HG02798 (cell line): ENCODE data around the gene CCRL2.
"Not testable (repeated sequence)": the region's sequence is repeated elsewhere in the genome, so short reads cannot be mapped to it uniquely, and the experiment has no call there.

Source experiments
- ATAC-seq: cut with Tn5 transposase; IDR thresholded peaks from one replicate; pipeline ENCODE4 v1.9.1; 2021; ENCODE audit warnings: mild to moderate bottlenecking; ENCODE audit not compliant: unreplicated experiment, poor library complexity

Gene CCRL2

GRCh38 chr3:46400000-46400734, 6.9 kb upstream of the CCRL2 start:
- no peak for ATAC-seq

DNA sequence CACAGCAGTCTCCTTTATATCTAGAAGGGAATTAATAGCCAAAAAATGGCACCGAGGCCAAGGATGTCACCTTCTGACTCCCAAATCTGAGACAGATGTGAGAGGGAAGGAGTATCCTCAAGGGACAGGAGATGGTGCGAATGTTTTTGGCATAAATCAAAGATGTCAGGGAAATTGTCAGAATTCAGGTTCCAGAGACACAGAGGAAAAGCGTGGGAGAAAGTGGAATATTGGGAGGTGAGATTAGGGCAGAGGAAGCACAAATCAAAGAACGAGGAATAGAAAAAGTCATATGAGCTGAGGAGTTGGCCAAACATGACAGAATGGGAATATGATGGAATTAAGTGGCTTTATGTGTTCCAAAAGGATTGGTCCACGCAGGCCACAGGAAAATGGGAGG, 6.2 kb upstream of the CCRL2 start:
- ATAC-seq: no peak

DNA sequence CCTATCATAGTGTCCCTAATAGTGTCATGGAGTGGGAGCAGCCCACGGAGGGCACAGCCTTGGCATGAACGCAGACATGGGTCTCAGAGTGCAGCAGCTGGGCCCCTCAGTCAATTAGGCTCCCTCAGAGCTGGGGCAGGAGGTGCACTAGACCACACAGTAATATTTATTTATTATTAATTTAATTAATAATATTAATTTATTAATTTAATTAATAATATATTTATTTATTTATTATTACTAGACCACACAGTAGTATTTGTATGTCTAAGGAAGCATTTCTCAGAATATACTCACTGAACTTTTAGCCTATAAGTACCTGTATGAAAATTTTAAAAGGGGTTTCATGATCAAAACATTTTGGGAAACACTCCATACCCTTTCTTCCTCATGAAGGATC, 5.5 kb upstream of the CCRL2 start:
- ATAC-seq: no peak

- not testable (repeated sequence) for ATAC-seq
Observed at GRCh38 chr3:46402902-46403301, 4.2 kb upstream of the CCRL2 start.

DNA sequence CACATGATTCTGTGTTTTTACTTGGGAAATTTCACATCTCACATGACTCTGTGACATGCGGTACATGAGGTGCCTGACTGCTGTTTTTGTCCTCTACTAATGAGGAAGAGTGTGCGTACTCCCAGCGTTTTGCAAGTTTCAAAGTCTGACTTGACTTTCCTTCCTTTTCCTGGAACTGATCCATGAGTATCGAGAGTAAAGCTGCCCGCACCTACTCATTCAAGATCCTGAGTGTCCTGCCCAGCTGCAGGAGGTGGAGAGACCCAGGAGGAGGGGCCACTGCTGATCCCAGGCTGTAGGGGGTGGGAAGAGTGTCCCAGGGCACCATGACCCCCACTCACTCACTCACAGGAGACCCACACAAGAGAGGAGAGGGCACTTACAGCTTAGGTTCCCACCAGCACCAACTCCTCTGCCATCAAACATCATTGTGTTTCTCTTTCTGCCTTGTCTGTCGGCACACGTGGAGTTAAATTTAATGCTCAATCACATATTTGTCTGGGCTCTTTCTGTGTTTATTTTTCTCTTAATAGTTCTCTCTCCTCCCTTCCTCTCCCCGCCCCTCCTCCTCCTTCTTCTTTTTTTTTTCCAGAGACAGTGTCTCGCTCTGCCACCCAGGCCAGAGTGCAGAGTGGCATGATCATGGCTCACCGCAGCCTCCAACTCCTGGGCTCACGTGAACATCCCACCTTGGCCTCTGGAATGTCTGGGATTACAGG, 1.6 kb upstream of the CCRL2 start:
- no peak for ATAC-seq

DNA sequence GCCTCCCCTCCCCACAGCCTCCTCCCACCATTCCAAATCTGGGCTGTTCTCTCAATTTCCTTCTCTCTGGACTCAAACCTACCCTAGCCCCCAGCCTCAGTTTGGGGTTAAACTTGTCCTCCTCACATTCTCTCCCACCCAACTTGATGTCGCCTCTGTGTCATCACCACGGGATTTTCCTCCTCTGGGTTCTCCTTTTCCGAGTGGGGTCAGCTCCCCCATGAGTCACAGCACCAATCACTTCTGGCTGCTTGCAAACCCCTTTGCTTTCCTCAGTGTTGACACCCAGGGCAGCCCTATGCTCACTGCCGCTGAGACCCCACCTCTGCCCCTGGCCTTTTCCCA, 644 bp upstream of the CCRL2 start:
- ATAC-seq: no peak

DNA sequence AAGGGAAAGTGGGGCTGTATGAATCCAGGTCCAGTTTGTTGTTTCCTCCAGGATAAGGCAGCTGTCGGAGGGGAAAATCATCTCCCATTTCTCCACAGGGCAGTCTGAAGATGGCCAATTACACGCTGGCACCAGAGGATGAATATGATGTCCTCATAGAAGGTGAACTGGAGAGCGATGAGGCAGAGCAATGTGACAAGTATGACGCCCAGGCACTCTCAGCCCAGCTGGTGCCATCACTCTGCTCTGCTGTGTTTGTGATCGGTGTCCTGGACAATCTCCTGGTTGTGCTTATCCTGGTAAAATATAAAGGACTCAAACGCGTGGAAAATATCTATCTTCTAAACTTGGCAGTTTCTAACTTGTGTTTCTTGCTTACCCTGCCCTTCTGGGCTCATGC, 911 bp downstream of the CCRL2 start:
- ATAC-seq: no peak

GRCh38 chr3:46408853-46409252, 1.8 kb downstream of the CCRL2 start:
- no peak for ATAC-seq

DNA sequence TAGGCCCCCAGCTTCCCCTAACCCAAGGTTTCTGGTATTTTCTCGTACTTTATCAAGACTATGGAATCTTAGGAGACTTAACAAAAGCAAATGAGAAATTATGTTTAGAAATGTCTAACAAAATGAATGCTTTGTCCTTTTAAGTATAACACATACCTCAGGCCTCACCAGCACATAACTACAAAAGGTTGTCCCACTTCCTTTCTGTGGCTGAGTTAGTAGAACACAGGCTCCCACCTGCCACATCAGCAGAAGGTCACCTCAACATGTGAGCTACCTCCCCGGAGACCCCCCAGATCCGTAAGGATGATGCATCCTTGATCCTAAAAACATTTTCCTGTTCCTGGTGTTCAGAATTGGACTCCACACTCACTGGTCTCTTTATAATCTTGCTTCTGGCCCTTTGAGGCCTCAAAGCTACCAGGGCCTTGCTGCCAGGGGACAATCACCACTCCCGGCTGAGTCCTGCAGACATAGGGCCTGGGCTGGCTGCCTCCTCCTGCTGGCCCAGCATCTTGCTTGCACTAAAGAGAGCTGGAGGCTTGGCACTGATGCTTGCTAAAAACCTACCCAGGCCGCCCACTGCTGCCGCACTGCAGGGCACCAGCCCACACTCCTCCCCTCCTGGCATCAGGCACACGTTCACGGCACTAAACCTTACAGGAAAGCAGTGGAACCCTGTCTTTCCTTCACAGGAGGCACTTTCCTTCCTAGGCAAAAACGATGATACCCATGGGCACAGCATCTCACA, 2.9 kb downstream of the CCRL2 start:
- no peak for ATAC-seq

DNA sequence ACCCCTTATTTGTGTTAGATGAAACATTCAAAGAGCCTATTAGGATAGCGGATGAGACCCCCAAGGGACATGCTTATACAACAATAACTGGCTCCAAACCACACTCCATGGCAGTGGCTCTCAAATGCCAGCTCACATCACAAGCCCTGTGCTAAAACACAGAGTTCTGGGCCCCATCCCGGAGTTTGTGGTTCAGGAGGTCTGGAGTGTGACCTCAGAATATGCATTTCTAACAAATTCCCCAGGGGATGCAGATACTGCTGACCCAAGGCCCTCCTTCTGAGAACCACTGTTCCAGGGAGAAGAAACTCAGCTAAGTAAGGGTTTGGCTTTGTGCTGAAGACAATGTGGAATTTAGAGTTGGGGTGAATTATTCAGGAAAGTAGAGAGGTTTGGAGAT, 3.6 kb downstream of the CCRL2 start:
- ATAC-seq: no peak

GRCh38 chr3:46411271-46411670, 4.2 kb downstream of the CCRL2 start:
- ATAC-seq: no peak

DNA sequence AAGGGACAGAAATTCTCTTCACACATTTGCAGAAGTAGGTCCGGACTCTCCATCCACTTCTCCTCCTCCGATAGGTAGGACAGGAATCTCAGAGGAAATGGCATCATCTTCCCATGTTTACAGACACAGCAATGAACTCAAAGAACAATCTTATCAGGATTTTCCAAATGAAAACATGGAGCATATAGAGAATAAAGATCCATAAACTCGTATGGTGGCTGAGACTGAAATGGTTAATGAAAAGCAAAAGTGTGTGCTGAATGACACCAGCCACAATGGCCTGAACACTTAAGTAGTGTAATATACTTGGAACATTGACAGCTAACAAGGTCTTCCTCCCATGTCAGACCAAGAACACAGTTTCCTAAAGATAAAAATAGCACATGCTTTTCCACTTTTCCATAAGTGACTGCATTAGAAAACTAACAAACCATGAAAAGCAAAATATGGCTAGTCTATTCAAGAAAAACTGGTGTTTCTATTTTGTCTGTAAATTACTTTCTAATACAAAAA, 5.8 kb downstream of the CCRL2 start:
- no peak for ATAC-seq

- ATAC-seq: no peak
Observed at GRCh38 chr3:46413951-46414350, 6.9 kb downstream of the CCRL2 start.

DNA sequence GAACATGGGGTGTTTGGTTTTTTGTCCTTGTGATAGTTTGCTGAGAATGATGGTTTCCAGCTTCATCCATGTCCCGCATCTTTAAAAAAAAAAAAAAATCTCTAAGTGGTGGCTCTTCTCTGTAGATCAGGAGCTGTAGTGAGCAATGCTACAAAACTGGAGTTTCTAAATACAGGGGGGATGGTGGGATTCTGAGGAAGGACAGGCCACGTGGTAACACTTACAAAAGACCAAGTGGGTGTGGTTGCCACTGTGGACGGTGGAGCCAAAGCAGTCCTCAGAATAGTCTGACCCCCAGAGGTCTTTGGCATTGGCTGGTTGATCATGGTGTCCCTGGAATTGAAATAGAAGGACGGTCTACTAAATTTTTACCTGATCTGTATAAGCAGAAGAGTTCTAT, 7.7 kb downstream of the CCRL2 start:
- no peak for ATAC-seq

DNA sequence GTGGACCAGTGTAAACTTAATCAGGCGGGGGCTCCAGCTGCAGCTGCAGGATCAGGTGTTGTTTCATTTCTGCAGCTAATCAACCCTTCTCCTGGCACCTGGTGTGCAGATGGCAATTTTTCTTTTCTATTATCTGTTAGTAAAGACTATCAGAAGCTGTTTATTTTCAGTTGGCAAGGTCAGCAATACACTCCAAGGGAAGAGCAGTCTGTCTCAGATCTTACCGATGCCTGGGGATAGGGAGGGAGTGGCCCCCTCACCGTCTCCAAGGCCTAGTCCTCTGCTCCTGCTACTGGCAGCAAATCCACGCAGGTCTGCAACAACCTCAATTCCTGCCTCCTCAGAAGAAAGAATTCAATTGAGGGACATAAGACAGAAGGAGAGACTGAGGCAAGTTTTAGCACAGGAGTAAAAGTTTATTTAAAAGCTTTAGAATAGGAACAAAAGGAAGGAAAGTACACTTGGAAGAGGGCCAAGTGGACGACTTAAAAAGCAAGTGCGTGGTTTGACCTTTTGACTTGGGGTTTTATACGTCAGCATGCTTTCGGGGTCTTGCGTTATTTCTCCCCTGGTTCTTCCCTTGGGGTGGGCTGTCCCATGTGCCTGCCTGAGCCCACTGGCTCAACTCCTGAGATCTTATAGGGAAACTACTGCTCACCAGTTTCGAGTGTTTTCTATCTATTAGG, 9.2 kb downstream of the CCRL2 start:
- ATAC-seq: no peak

DNA sequence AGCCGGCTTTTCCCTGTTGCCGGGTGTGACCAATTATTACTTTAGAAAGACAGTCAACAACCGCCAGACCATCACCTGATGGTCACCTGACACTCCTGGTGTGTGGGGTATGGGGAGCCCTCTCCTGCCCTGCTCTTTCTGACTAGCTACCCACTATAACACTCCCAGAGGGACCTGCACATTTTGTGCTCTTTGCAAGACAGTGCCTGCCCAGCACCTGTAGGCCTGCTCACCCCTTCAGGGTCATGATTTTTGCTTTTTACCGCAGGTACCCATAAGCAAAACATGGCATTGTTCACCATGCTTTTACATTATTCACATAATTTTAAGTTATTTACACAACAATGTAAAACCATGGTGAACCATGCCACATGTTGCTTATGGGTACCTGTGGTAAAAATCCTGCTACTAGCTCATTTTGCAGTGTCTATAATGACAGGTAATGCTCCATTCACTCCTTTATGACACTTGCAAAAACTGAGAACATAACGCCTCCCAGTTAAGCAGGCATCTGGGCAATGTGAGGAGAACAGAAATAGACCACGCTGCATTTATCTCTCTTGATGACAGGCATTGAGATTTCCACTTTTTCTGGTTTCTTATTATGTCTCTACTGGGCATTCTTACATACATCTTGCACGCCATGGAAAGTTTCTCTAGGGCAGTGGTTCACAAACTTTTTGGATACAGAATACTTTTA, 9.9 kb downstream of the CCRL2 start:
- no peak for ATAC-seq

DNA sequence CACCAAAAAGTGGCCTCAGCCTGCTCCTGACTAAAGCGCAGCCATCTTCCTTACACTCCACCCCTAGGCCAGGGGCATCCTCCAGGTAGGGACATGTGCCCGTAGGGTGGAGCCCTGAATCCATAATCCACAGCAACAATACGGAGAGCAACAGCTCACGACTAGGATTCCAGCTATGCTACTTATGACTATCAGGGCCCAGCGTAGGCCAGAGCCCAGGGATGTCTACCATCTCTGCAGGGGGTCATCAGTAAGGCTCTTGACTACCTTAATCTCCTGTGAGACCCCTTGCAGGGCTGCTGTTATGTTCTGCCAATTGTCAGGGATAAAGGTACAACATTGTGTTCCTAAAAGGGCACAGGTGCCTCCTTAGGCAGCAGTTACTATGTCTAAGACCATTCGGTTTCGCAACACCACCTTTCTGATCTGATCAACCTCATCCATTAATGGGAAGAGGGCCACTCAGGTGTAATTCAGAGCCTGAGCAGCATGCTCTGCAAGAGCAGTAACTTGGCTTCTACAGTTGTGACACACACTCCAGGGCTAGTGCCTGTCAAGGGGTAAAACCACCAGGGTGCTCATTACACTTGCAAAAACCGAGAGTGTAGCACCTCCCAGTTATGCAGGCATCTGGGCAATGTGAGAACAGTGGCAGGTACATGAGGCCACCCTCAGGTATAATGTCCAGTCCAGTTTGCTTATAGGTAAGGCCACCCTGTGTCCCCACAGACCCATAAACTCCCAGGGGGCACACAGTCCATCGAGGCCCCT, 11.0 kb downstream of the CCRL2 start:
- no peak for ATAC-seq

GRCh38 chr3:46419816-46420215, 12.8 kb downstream of the CCRL2 start:
- ATAC-seq: no peak

DNA sequence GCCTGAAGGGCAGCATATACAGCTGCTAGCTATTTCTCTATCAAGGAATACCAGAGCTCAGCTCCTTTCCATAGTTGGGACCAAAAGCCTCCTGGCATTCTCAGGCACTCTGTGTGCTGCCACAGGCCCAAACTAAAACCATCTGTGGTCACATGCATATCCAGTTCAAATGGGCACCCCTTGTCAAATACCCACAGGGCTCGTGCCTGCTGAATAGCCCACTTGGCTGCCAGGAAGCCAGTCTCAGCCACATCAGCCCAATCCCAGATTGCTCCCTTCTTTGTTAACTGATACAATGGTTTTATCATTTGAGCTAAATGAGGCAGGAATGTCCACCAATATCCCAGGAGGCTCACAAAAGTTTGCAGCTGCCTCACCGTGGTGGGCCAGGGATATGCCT, 13.9 kb downstream of the CCRL2 start:
- ATAC-seq: no peak
